ENCODE results near the gene CTIF. TPM values are rescaled to one million over a fixed set of nuclear protein-coding genes. Genes with fewer than 3 reads are reported as not detected.

Gene CTIF
- total RNA-seq, 2 experiments from 2014 or later = 0.06 to 0.38 TPM

- Histone ChIP-seq H3K4me1 (ENCODE audit: insufficient read depth, low read length, poor library complexity, severe bottlenecking) (no peaks in the 10 kb centered on the region), H3K36me3 (ENCODE audit: insufficient read depth, low read length) (no peaks in the 10 kb centered on the region), H3K9me3 (ENCODE audit: low read length) (no peaks in the 10 kb centered on the region), H4K20me1 (ENCODE audit: insufficient read depth, low read length) (no peaks in the 10 kb centered on the region), H3K4me3 (ENCODE audit: low read depth, low read length, poor library complexity, severe bottlenecking) (no peak overlapping the region), H3K79me2 (ENCODE audit: insufficient read depth, low read depth, low read length) (no peaks in the 10 kb centered on the region), H3K9me2 (ENCODE audit: insufficient read depth, low read length) (no peaks in the 10 kb centered on the region), H3K4me2 (ENCODE audit: low read length) (no peak overlapping the region), H2AFZ (ENCODE audit: low read length) (no peak overlapping the region), H3K27ac (ENCODE audit: low read depth, low read length, poor library complexity, severe bottlenecking) (no peak overlapping the region)
- no peak for DNase-seq (ENCODE audit: low spot score)
- CTCF ChIA-PET (ENCODE audit: unreplicated experiment) = no interaction called here
- no TSS peak for BruUV-seq (replicated peaks)
- TF ChIP-seq CTCF (conservative IDR thresholded peaks at IDR 0.05; ENCODE audit: low read length) (no peak), EZH2phosphoT487 (IDR thresholded peaks at IDR 0.05; ENCODE audit: borderline replicate concordance, low read depth, low read length) (no peak)
- intact Hi-C loops (cut with micrococcal nuclease; ENCODE audit: unreplicated experiment) = no loop called here
- POLR2A ChIA-PET = interaction anchor here (0.9 kb wide), 1 partner anchor 49 kb away, joined by 3 read pairs; no protein-coding TSS in a partner anchor
These were observed 319.8 kb downstream of the CTIF start for GRCh38 chr18:48858676-48859075.

- BruUV-seq (replicated peaks) = no TSS peak
- DNase-seq (ENCODE audit: low spot score) = no peak
- H3K79me2 ChIP-seq (ENCODE audit: insufficient read depth, low read depth, low read length) = no peaks in the 10 kb centered on the region
- intact Hi-C loops (cut with micrococcal nuclease; ENCODE audit: unreplicated experiment) = no loop called here
- CTCF ChIA-PET (ENCODE audit: unreplicated experiment) = no interaction called here
- no peaks in the 10 kb centered on the region for H4K20me1 ChIP-seq (ENCODE audit: insufficient read depth, low read length)
- H3K4me2 ChIP-seq (ENCODE audit: low read length) = no peak overlapping the region
- H3K36me3 ChIP-seq (ENCODE audit: insufficient read depth, low read length) = no peaks in the 10 kb centered on the region
- no peak for TF ChIP-seq CTCF (conservative IDR thresholded peaks at IDR 0.05; ENCODE audit: low read length)
- TF ChIP-seq EZH2phosphoT487 (IDR thresholded peaks at IDR 0.05; ENCODE audit: borderline replicate concordance, low read depth, low read length) = no peak
- no peak overlapping the region for H3K4me3 ChIP-seq (ENCODE audit: low read depth, low read length, poor library complexity, severe bottlenecking)
- H3K9me3 ChIP-seq (ENCODE audit: low read length) = no peaks in the 10 kb centered on the region
- no peak overlapping the region for H2AFZ ChIP-seq (ENCODE audit: low read length)
- no peaks in the 10 kb centered on the region for H3K9me2 ChIP-seq (ENCODE audit: insufficient read depth, low read length)
- POLR2A ChIA-PET = interaction anchor here (0.6 to 0.9 kb wide), 2 partner anchors 9 to 50 kb away, joined by 3 to 4 read pairs; no protein-coding TSS in a partner anchor
- no peaks in the 10 kb centered on the region for H3K4me1 ChIP-seq (ENCODE audit: insufficient read depth, low read length, poor library complexity, severe bottlenecking)
- no peak overlapping the region for H3K27ac ChIP-seq (ENCODE audit: low read depth, low read length, poor library complexity, severe bottlenecking)
These were observed 320.8 kb downstream of the CTIF start for GRCh38 chr18:48859311-48860268.

All from OCI-LY7 (cell line).